Measurements from ENCODE around the gene OR56B1. TPM values are rescaled to one million over a fixed set of nuclear protein-coding genes. Genes with fewer than 3 reads are reported as not detected.

The OR56B1 gene
- polyA plus RNA-seq, 1 donor = not detected

DNA sequence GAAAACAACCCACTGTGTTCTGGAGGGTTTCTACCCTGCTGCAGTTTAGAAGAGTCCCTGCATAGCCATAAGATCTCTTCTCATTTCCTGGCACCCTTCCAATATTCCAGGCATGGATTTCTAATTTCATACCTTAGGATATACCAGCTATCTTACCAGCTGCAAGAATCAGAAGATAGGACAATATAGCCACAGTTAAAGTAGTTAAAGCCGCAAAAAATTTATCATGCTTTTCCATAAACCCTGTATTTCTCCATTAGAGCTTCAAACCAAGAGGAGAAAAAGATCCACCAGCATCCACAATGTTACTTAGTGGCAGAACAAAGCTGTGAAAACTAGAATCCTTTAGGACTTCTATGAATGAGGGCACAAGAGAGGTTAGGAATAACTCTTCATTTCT lies 8.6 kb upstream of the OR56B1 start:
- DNase-seq = no peak

DNA sequence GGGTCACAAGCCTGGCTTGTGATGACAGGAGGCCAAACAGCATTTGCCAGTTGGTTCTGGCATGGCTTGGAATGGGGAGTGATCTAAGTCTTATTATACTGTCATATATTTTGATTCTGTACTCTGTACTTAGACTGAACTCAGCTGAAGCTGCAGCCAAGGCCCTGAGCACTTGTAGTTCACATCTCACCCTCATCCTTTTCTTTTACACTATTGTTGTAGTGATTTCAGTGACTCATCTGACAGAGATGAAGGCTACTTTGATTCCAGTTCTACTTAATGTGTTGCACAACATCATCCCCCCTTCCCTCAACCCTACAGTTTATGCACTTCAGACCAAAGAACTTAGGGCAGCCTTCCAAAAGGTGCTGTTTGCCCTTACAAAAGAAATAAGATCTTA lies 843 bp downstream of the OR56B1 start:
- no peak for DNase-seq

- DNase-seq = no peak
These were observed 1.6 kb downstream of the OR56B1 start for GRCh38 chr11:5737670-5738392.

DNA sequence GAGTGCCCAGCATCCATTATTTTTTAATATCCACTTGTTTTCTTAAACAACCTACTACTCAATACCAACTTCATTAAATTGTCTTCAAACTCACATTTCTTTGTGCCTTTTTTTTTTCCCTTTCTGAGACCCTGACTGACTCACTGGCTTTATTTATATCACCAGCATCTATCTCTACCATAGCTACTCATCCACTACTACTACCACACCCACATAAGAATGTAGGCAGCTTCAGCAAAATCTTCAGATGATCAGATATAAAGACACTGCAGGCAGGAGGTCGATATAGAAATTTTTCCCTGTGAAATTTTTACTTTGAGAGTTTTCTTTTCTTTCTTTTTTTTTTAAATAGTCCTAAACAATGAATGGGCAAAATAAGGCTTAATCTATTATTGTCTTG lies 2.2 kb downstream of the OR56B1 start:
- no peak for DNase-seq

- DNase-seq = no peak
These were observed 10.4 kb downstream of the OR56B1 start for GRCh38 chr11:5746614-5747013.

- no peak for DNase-seq
These were observed 13.6 kb downstream of the OR56B1 start for GRCh38 chr11:5749836-5750235.

- no peak for DNase-seq
These were observed 17.7 kb downstream of the OR56B1 start, which contains the start of gene OR52N4 for GRCh38 chr11:5753943-5754342. OR52N4 (plus strand) TSS chr11:5754243; CDS start chr11:5754741, 498 bp downstream.

GRCh38 chr11:5767056-5767455 lies 30.8 kb downstream of the OR56B1 start:
- DNase-seq = no peak

DNA sequence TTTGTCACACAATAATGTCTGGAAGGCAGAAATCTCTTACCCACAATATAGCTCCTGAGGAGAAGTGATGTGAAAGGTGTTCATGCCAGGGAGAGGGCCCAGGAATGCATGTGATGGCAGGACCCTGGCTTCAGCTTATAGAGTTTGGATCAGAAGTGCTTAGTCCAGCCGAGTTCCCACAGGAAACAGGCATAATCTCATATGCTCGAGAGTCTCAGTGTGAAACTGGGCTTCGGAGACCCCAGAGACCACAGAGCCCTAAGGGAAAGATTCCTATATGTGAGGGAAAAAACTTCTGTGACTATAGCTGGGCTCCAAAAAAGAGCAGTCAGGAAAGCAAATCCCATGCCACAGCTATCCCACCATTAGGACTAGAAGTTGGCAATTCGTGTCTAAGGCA lies 47.0 kb downstream of the OR56B1 start, which contains the start of gene OR52N5:
Gene OR52N5, minus strand, starts transcription at position 101 of the 400 bp plus-strand sequence. CDS start 4,721 bp downstream, outside the sequence.
- no peak for DNase-seq

Other genes starting within 250 kb of the OR56B1 start
- gene OR52D1, start 247.8 kb upstream of the OR56B1 start, polyA plus RNA-seq (ENCODE audit: insufficient read length) = 0.13 TPM
- gene UBQLN3, start 226.5 kb upstream of the OR56B1 start, polyA plus RNA-seq (ENCODE audit: insufficient read length) = not detected
- gene UBQLNL, start 219.7 kb upstream of the OR56B1 start, polyA plus RNA-seq (ENCODE audit: insufficient read length) = 1.4 TPM
- 0.13 TPM for gene OR52H1, start 187.9 kb upstream of the OR56B1 start, polyA plus RNA-seq (ENCODE audit: insufficient read length)
- gene OR52B6, start 155.6 kb upstream of the OR56B1 start, polyA plus RNA-seq (ENCODE audit: insufficient read length) = 0.23 TPM
- 61.8 TPM for gene TRIM6, start 139.8 kb upstream of the OR56B1 start, polyA plus RNA-seq (ENCODE audit: insufficient read length)
- 11.7 TPM for gene TRIM34, start 111.4 kb upstream of the OR56B1 start, polyA plus RNA-seq (ENCODE audit: insufficient read length)
- 55.8 TPM for gene TRIM5, start 51.4 kb upstream of the OR56B1 start, polyA plus RNA-seq (ENCODE audit: insufficient read length)
- gene TRIM22, start 46.7 kb upstream of the OR56B1 start, polyA plus RNA-seq (ENCODE audit: insufficient read length) = 9.9 TPM
- gene OR52N4, start 17.8 kb downstream of the OR56B1 start, polyA plus RNA-seq (ENCODE audit: insufficient read length) = not detected
- not detected for gene OR52N5, start 46.9 kb downstream of the OR56B1 start, polyA plus RNA-seq (ENCODE audit: insufficient read length)
- gene OR52N1, start 54.8 kb downstream of the OR56B1 start, polyA plus RNA-seq (ENCODE audit: insufficient read length) = not detected
- not detected for gene OR52N2, start 72.5 kb downstream of the OR56B1 start, polyA plus RNA-seq (ENCODE audit: insufficient read length)
- gene OR52E6, start 105.4 kb downstream of the OR56B1 start, polyA plus RNA-seq (ENCODE audit: insufficient read length) = not detected
- not detected for gene OR52E8, start 121.2 kb downstream of the OR56B1 start, polyA plus RNA-seq (ENCODE audit: insufficient read length)
- gene OR52E4, start 144.2 kb downstream of the OR56B1 start, polyA plus RNA-seq (ENCODE audit: insufficient read length) = not detected
- not detected for gene OR52E5, start 156.8 kb downstream of the OR56B1 start, polyA plus RNA-seq (ENCODE audit: insufficient read length)
- gene OR56A3, start 205.8 kb downstream of the OR56B1 start, polyA plus RNA-seq (ENCODE audit: insufficient read length) = not detected
- not detected for gene OR56A5, start 232.0 kb downstream of the OR56B1 start, polyA plus RNA-seq (ENCODE audit: insufficient read length)

Data from left kidney (tissue), 2 donors.